Cardiac fibroblast (primary cell): Measurements from ENCODE around the gene STOML3.

Experiments
- DNase-seq, 2 donors: peaks; one replicate each; pipeline versions ENCODE4 v3.0.0 to v3.0.0-alpha.2; 2010; ENCODE audit warnings: low read depth in 2 of 2
- H3K4me3 ChIP-seq, 2 donors: replicated peaks in 1 of 2; 1 replicate in 1 of 2; 2 replicates in 1 of 2; pipeline ENCODE4 v1.5.1; 2011; ENCODE audit warnings: low read depth in 2 of 2, low read length in 2 of 2, mild to moderate bottlenecking in 2 of 2, moderate library complexity in 1 of 2
- TF ChIP-seq, protein P1 (sequence below): IDR thresholded peaks from one replicate; pipeline ENCODE4 v1.5.1; 2011; ENCODE audit warnings: low read depth, mild to moderate bottlenecking, low read length, inconsistent platforms

STOML3 gene, protein sequence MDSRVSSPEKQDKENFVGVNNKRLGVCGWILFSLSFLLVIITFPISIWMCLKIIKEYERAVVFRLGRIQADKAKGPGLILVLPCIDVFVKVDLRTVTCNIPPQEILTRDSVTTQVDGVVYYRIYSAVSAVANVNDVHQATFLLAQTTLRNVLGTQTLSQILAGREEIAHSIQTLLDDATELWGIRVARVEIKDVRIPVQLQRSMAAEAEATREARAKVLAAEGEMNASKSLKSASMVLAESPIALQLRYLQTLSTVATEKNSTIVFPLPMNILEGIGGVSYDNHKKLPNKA

DNA sequence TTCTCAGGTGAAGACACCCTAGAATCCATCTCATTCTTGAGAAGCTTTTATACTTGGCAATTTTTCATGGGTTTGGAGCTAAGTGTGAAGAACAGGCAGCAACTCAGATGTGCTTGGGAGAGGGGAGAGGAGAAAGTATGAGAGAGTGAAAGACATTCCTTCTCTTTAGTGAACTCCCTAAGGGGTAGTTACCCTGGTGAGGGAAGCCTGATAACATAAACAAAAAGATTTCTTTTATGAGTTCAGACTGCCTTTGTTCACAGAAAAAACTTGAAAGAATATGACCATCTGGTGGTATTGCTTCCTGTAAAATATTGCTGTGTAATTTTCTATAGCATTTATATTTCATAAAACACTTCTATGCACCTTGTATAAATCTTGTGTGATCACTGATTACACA is at the start of gene STOML3:
Gene STOML3 (minus strand): TSS at position 139 of the 400 bp plus-strand sequence. CDS start 110 bp downstream, at position 29.
- TF ChIP-seq, protein P1, sequence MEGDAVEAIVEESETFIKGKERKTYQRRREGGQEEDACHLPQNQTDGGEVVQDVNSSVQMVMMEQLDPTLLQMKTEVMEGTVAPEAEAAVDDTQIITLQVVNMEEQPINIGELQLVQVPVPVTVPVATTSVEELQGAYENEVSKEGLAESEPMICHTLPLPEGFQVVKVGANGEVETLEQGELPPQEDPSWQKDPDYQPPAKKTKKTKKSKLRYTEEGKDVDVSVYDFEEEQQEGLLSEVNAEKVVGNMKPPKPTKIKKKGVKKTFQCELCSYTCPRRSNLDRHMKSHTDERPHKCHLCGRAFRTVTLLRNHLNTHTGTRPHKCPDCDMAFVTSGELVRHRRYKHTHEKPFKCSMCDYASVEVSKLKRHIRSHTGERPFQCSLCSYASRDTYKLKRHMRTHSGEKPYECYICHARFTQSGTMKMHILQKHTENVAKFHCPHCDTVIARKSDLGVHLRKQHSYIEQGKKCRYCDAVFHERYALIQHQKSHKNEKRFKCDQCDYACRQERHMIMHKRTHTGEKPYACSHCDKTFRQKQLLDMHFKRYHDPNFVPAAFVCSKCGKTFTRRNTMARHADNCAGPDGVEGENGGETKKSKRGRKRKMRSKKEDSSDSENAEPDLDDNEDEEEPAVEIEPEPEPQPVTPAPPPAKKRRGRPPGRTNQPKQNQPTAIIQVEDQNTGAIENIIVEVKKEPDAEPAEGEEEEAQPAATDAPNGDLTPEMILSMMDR, result no peak
- H3K4me3 ChIP-seq, result no peak within 1 kb of the TSS
- peak; percentile 10 to 13 for DNase-seq

DNA sequence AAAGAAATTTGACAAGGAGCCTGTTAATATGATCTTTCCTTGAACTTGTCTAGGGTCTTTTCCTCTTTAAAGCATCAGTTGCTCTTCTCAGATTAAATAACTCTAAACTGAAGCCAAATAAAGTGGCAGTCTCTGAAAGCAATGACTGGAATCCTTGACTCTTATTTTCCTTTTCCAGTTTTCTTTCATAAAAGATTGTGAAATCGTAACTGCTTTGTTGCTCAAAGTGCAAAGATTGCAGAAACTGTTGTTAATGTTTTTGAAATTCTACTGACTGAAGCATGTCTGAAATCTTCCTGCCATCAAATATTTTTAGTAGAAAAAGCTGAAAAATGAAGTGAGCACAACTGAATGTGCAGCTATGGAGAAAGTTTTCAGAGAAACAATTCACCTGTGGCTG is 49.6 kb upstream of the STOML3 start:
- H3K4me3 ChIP-seq, result no peak overlapping the region
- DNase-seq, result peak in 1 of 2 donors; percentile 12
- TF ChIP-seq, protein P1, result no peak

DNA sequence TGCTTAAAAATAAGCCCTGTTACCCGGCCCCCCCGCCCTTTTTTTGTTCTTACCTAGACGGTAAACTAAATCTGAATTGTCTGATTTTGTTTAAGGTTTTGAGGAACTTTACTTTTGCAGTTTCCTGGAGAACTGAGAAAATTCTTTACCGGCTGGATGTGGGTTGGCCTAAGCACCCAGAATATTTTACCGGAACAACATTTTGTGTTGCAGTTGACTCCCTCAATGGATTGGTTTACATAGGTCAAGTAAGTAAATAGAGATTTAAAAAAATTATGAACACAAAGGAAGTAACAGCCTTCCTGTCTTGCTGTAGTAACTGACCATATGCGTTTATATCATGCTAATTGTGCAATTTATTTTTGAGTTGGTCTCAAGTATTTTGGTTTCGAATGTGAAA is 48.4 kb upstream of the STOML3 start:
- TF ChIP-seq, protein P1, result no peak
- H3K4me3 ChIP-seq, result peak overlapping the region; percentile 92
- no peak for DNase-seq

DNA sequence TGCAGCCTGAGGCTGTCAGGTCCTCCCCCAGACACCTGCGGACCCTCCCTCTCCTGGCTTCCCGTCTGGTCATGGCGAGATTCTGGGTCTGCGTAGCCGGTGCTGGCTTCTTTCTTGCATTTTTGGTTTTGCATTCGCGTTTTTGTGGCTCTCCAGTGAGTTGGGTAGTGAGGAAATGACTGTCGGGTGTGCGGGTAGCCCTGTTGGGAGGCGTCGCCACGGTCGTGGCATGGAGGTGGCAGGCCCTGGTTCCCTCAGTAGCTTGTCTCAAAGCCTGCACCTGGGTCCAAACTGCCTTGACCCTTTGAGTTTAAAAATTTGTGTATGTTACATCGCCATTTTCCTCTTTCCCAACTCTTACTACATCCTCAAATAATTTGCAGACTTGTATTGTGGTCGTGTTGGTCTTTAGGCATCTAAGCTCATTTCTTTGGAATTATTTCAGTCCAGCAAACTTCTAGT is 48.0 kb upstream of the STOML3 start:
- TF ChIP-seq, protein P1, result no peak
- peak overlapping the region; percentile 92 for H3K4me3 ChIP-seq
- peak in 1 of 2 donors; percentile 37 for DNase-seq

DNA sequence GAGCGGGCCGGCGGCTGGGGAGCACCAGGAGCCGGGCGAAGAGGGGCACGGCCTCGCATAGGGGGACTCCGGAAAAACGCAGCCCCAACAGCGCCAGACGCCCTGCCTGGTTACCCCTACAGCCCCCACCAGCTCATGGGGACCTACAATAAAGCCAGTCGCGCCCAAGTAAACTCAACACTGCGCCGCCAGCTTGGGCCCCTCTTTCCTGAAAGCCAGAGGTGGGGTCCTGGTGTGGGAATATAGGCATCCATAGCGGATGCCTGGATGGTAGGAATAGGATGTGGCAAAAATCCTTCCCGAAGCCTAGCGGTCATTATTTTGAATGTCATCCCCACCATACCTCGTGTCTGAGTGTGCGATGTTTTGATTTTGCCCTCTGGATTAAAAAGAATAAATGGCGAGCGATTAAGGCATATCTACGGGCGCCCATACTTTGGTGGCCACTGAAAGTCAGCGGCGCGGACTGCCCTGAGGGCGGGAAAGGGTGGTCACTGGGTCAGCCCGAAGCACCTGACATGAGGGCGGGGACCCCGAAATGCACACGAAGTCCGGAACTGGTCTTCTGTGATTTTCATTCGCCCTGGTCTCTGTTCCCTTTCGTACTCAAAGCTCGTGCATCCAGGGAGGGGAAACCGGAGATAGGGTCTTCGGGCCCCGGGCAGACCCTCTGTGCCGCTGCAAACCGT is 47.4 kb upstream of the STOML3 start, which contains the start of the genes NHLRC3 and PROSER1:
Gene NHLRC3 (plus strand): TSS at position 577 of the 689 bp plus-strand sequence. CDS start 184 bp downstream, outside the sequence.
Gene PROSER1 (minus strand): TSS at position 210 of the 689 bp plus-strand sequence. CDS start 847 bp downstream, outside the sequence.
- TF ChIP-seq, protein P1, result no peak
- peak within 1 kb of the TSS; percentile 92 for H3K4me3 ChIP-seq
- DNase-seq, result peak; percentile 92 to 97

DNA sequence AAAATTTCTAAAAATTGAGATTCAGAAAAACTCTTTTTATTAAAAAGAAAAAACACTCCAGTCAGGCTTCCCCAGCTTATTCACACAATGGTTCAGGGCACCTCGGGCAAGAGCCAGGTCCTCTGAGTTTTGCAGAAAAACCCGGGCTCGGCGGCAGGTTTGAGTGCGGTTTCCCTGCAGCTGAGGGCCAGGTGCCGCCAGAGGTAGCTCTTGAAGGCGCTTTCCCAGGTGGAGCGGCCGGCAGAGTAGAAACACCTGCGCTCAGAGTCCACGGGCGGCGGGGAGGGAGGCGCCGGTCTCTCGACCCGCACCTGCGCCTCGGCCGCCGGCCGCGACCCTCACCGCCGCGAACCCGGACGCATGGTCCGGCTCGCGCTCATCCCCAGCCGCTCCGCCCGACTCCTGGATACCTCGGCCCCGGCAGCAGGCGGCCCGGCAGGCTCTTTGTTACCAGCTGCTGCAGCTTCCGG is 46.8 kb upstream of the STOML3 start:
- no peak for DNase-seq
- TF ChIP-seq, protein P1, result no peak
- peak overlapping the region; percentile 92 for H3K4me3 ChIP-seq
